GM08714 (cell line): ENCODE results near the gene MTRR.

Source experiments
- H3K4me3 ChIP-seq: fragments of 200-500 bp; sonication (Bioruptor generic); 2 replicates; pipeline ENCODE4 v1.5.1; 2014; ENCODE audit warnings: mild to moderate bottlenecking, low read length, inconsistent platforms
- ZNF274 ChIP-seq: IDR thresholded peaks from 2 replicates; pipeline ENCODE4 v1.6.1; 2012; ENCODE audit warnings: mild to moderate bottlenecking, low read depth, low read length

MTRR gene

GRCh38 chr5:7868773-7869473, at the start of gene MTRR, which contains the start of gene FASTKD3:
TSS of gene MTRR (plus strand) at chr5:7869148. CDS start at chr5:7870795, 1,647 bp downstream.
TSS of gene FASTKD3 (minus strand) at chr5:7869031. CDS start at chr5:7868083, 948 bp downstream.
- H3K4me3 ChIP-seq: peak within 1 kb of the TSS; percentile 95
- no peak for TF ChIP-seq ZNF274

- no peak for TF ChIP-seq ZNF274
- no peak overlapping the region for H3K4me3 ChIP-seq
These were observed 46.5 kb upstream of the MTRR start for GRCh38 chr5:7822449-7822848.

- H3K4me3 ChIP-seq: no peak overlapping the region
- TF ChIP-seq ZNF274: no peak
These were observed 45.4 kb upstream of the MTRR start for GRCh38 chr5:7823594-7823993.

- no peak for TF ChIP-seq ZNF274
- H3K4me3 ChIP-seq: no peak overlapping the region
These were observed 44.0 kb upstream of the MTRR start for GRCh38 chr5:7824995-7825394.

GRCh38 chr5:7825630-7826029, 43.3 kb upstream of the MTRR start:
- no peak for TF ChIP-seq ZNF274
- no peak overlapping the region for H3K4me3 ChIP-seq

GRCh38 chr5:7827610-7828009, 41.3 kb upstream of the MTRR start:
- no peak overlapping the region for H3K4me3 ChIP-seq
- no peak for TF ChIP-seq ZNF274

GRCh38 chr5:7828269-7828668, 40.7 kb upstream of the MTRR start:
- H3K4me3 ChIP-seq: no peak overlapping the region
- no peak for TF ChIP-seq ZNF274

- H3K4me3 ChIP-seq: no peak overlapping the region
- TF ChIP-seq ZNF274: no peak
These were observed 34.0 kb upstream of the MTRR start for GRCh38 chr5:7834982-7835381.

GRCh38 chr5:7837403-7837802, 31.5 kb upstream of the MTRR start:
- TF ChIP-seq ZNF274: no peak
- no peak overlapping the region for H3K4me3 ChIP-seq

GRCh38 chr5:7842531-7842930, 26.4 kb upstream of the MTRR start:
- no peak for TF ChIP-seq ZNF274
- no peak overlapping the region for H3K4me3 ChIP-seq

- no peak for TF ChIP-seq ZNF274
- no peak overlapping the region for H3K4me3 ChIP-seq
These were observed 24.0 kb upstream of the MTRR start for GRCh38 chr5:7844901-7845300.

- no peak for TF ChIP-seq ZNF274
- no peak overlapping the region for H3K4me3 ChIP-seq
These were observed 23.4 kb upstream of the MTRR start for GRCh38 chr5:7845557-7845956.

GRCh38 chr5:7846327-7846726, 22.6 kb upstream of the MTRR start:
- H3K4me3 ChIP-seq: no peak overlapping the region
- no peak for TF ChIP-seq ZNF274

GRCh38 chr5:7848296-7848695, 20.7 kb upstream of the MTRR start:
- TF ChIP-seq ZNF274: no peak

GRCh38 chr5:7849681-7850394, 19.1 kb upstream of the MTRR start:
- TF ChIP-seq ZNF274: no peak

More at GRCh38 chr5:7848296-7848695, 20.7 kb upstream of the MTRR start:
- H3K4me3 ChIP-seq: no peak overlapping the region

More at GRCh38 chr5:7849681-7850394, 19.1 kb upstream of the MTRR start:
- H3K4me3 ChIP-seq: no peak overlapping the region
